Dermis lymphatic vessel endothelial cell (primary cell): ENCODE data around the gene COL9A2. TPM values are rescaled to one million over a fixed set of nuclear protein-coding genes. Genes with fewer than 3 reads are reported as not detected.

Source experiments
- total RNA-seq: library from RNA; depleted of rRNA; stranded (reverse); fragments of >200 nt; gene quantifications from 2 replicates; pipeline ENCODE4 v1.2.1, GENCODE V29; 2014

Gene COL9A2
- 0.69 and 0.87 TPM in 2 replicates for total RNA-seq

GRCh38 chr1:40316595-40317393 lies at the start of gene COL9A2:
Gene COL9A2 (minus strand): TSS chr1:40317286. CDS start chr1:40317197, 89 bp downstream.

GRCh38 chr1:40257688-40258444 lies 59.2 kb downstream of the COL9A2 start, which contains the start of gene ZMPSTE24:
Gene ZMPSTE24 (plus strand): TSS chr1:40258236. CDS start chr1:40258272, 36 bp downstream.

Other genes starting within 250 kb of the COL9A2 start
- 40.3 and 57.1 TPM in 2 replicates for gene PPT1, start 220.0 kb downstream of the COL9A2 start, total RNA-seq
- gene RLF, start 155.9 kb downstream of the COL9A2 start, total RNA-seq = 21.7 and 26.2 TPM in 2 replicates
- gene TMCO2, start 69.3 kb downstream of the COL9A2 start, total RNA-seq = not detected in 2 replicates
- gene ZMPSTE24, start 59.0 kb downstream of the COL9A2 start, total RNA-seq = 58.7 and 63.9 TPM in 2 replicates
- 3.4 and 3.6 TPM in 2 replicates for gene SMAP2, start 56.4 kb upstream of the COL9A2 start, total RNA-seq
- 0.65 and 1.2 TPM in 2 replicates for gene ZFP69B, start 133.2 kb upstream of the COL9A2 start, total RNA-seq
- gene ZFP69, start 160.0 kb upstream of the COL9A2 start, total RNA-seq = 1.8 and 2.3 TPM in 2 replicates
- 6.5 and 6.6 TPM in 2 replicates for gene EXO5, start 191.5 kb upstream of the COL9A2 start, total RNA-seq
- 1.7 and 3.3 TPM in 2 replicates for gene ZNF684, start 214.4 kb upstream of the COL9A2 start, total RNA-seq